ENCODE data around the gene CLEC4F.

The CLEC4F gene

DNA sequence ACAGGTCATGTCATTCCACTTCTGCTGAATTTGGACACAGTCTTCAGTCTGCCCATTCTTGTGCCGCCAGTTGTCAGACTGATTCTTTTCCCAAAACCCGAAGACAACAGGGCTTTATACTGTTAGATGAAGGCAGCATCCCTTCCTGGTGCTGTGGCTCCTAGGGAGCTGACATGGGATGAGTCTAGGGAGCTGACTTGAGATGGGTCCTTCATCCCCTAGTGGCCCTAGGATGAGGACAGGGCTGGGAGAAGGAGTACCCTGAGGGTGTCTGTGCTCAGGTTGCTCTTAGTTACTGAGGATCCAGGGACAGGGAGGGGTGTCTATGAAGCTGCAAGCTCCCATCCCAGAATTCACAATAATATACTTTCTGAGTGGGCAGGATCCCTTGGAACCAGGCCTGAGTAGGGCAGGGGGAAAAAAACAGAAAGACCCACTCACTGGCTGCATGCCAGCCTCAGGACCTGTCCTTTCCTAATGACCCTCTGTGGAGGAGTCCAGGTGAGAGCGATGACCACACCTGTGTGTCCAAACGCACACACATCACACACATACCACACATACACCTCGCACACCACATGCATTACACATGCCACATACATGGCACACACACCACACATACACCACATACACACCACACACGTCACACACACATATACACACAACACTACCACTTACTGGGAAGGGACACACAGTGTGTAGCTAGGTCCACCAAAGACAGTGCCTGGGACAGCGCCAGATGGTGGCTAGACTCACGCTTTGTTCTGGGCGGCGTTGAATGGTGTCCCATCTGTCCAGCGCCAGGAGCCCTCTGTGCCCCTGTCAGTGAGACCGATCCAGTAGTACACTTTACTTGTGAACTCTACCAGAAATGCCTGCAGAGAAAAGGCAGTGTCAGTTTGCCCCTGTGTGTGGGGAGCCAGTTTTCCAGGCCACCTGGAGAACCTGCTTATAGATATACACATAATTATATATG is 11.1 kb downstream of the CLEC4F start:
- no peak overlapping the region for H3K4me3 ChIP-seq (ENCODE audit: low read depth, low read length)
- no peak for DNase-seq
- H3K36me3 ChIP-seq (replicated peaks): no peaks in the 10 kb centered on the region
- in situ Hi-C loops (cut with HindIII; ENCODE audit: low pct_ligation_motif_present, low sequenced_read_pairs): no loop called here
- no peaks in the 10 kb centered on the region for H3K27me3 ChIP-seq (replicated peaks)
- TF ChIP-seq CTCF (IDR thresholded peaks at IDR 0.05; ENCODE audit: low read depth, low read length, missing control alignments): no peak
- no peak overlapping the region for H3K27ac ChIP-seq

DNA sequence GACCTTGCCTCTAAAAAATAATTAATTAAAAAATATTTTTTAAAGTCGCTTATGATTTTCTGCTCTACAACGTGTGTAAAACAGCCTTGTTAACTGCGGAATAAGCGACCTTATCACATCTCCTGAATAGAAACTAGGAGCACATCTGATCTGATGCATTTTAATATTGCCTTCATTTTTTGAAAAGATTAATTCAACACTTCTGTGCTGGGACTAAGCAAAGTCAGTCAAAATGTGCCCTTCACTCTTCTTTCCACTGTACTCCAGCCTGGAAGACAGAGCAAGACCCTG is 12.6 kb downstream of the CLEC4F start:
- TF ChIP-seq CTCF (IDR thresholded peaks at IDR 0.05; ENCODE audit: low read depth, low read length, missing control alignments): no peak
- DNase-seq: no peak
- in situ Hi-C loops (cut with HindIII; ENCODE audit: low pct_ligation_motif_present, low sequenced_read_pairs): no loop called here
- no peak overlapping the region for H3K27ac ChIP-seq
- no peaks in the 10 kb centered on the region for H3K27me3 ChIP-seq (replicated peaks)
- no peak overlapping the region for H3K4me3 ChIP-seq (ENCODE audit: low read depth, low read length)
- no peaks in the 10 kb centered on the region for H3K36me3 ChIP-seq (replicated peaks)

GRCh38 chr2:70807102-70807827 is 13.1 kb downstream of the CLEC4F start:
- H3K27me3 ChIP-seq (replicated peaks): no peaks in the 10 kb centered on the region
- TF ChIP-seq CTCF (IDR thresholded peaks at IDR 0.05; ENCODE audit: low read depth, low read length, missing control alignments): no peak
- no peak overlapping the region for H3K4me3 ChIP-seq (ENCODE audit: low read depth, low read length)
- no peaks in the 10 kb centered on the region for H3K36me3 ChIP-seq (replicated peaks)
- no peak overlapping the region for H3K27ac ChIP-seq
- DNase-seq: no peak
- in situ Hi-C loops (cut with HindIII; ENCODE audit: low pct_ligation_motif_present, low sequenced_read_pairs): no loop called here

DNA sequence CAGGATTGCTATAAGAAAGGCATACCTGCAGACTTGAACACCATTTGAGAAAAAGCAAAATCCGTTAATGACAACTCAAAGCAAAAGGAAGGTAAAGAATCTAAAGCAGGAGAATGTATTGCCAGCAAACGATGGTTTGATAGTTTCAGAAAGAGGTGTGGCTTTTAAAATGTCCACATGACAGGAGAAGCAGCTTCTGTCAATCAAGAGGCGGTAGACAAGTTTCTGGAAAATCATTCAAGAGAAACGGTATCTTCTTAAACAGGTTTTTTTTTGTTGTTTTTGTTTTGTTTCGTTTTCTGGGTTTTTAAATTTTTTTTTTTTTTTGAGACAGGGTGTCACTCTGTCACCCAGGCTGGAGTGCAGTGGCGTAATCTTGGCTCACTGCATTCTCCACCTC is 13.8 kb downstream of the CLEC4F start:
- Histone ChIP-seq H3K4me3 (ENCODE audit: low read depth, low read length) (no peak overlapping the region), H3K27ac (no peak overlapping the region)

GRCh38 chr2:70806013-70806412 is 14.4 kb downstream of the CLEC4F start:
- no peak overlapping the region for H3K4me3 ChIP-seq (ENCODE audit: low read depth, low read length)
- TF ChIP-seq CTCF (IDR thresholded peaks at IDR 0.05; ENCODE audit: low read depth, low read length, missing control alignments): no peak
- no peaks in the 10 kb centered on the region for H3K27me3 ChIP-seq (replicated peaks)
- in situ Hi-C loops (cut with HindIII; ENCODE audit: low pct_ligation_motif_present, low sequenced_read_pairs): no loop called here
- H3K36me3 ChIP-seq (replicated peaks): no peaks in the 10 kb centered on the region
- no peak overlapping the region for H3K27ac ChIP-seq
- no peak for DNase-seq

More for the DNA sequence above, 13.8 kb downstream of the CLEC4F start:
- in situ Hi-C loops (cut with HindIII; ENCODE audit: low pct_ligation_motif_present, low sequenced_read_pairs): no loop called here
- no peak for TF ChIP-seq CTCF (IDR thresholded peaks at IDR 0.05; ENCODE audit: low read depth, low read length, missing control alignments)
- no peaks in the 10 kb centered on the region for H3K27me3 ChIP-seq (replicated peaks)
- DNase-seq: no peak
- no peaks in the 10 kb centered on the region for H3K36me3 ChIP-seq (replicated peaks)

Measured in brain microvascular endothelial cell (primary cell).